Endothelial cell of umbilical vein (primary cell): ENCODE data around the gene MRGPRG. TPM values are rescaled to one million over a fixed set of nuclear protein-coding genes. Genes with fewer than 3 reads are reported as not detected.

Experiments
- BruUV-seq: library from RNA; stranded (reverse); fragments of 400-500 nt; replicated peaks from 2 replicates; lab custom pipeline; 2021; lab: Mats Ljungman, UMichigan
- CTCF ChIA-PET: fragments of 300-600, 350-600 bp; sonication (Branson Sonifier 250); formaldehyde crosslinking; loops from one replicate; lab custom pipeline; 2021; ENCODE audit warnings: antibody characterized with exemption, inconsistent platforms; lab: Charles Lee
- POLR2A ChIA-PET: fragments of 300-600, 350-600 bp; sonication (Branson Sonifier 250); formaldehyde crosslinking; loops from one replicate; lab custom pipeline; 2021; ENCODE audit warnings: antibody characterized with exemption, inconsistent platforms; lab: Charles Lee
- DNase-seq: peaks from one replicate; pipeline ENCODE4 v3.0.0-alpha.2; 2011; ENCODE audit warnings: low read depth, low spot score
- FAIRE-seq: peaks from 2 replicates; lab custom pipeline; 2011; peaks lifted over from hg19 to GRCh38; lab: Jason Lieb, UNC
- H2AFZ ChIP-seq: 2 replicates; pipeline ENCODE4 v1.6.0; 2012; ENCODE audit warnings: low read depth, low read length, control low read depth, inconsistent platforms
- H3K27ac ChIP-seq: 2 replicates; pipeline ENCODE4 v1.5.1; 2011; ENCODE audit warnings: low read depth, mild to moderate bottlenecking, control low read depth, low read length, moderate library complexity; ENCODE audit not compliant: insufficient read depth
- H3K27me3 ChIP-seq, 2 experiments: 2 replicates each; pipeline versions ENCODE4 v1.6.0 to v1.6.1; 2011; ENCODE audit warnings: low read length in 2 of 2, mixed read lengths in 1 of 2; ENCODE audit not compliant: control insufficient read depth in 2 of 2, insufficient read depth in 2 of 2
- H3K36me3 ChIP-seq, 2 experiments: 2 replicates in 1 of 2; 3 replicates in 1 of 2; pipeline ENCODE4 v1.5.1; 2011; ENCODE audit warnings: low read length in 2 of 2, mild to moderate bottlenecking in 1 of 2, moderate library complexity in 1 of 2; ENCODE audit not compliant: control insufficient read depth in 2 of 2, insufficient read depth in 2 of 2; ENCODE audit errors: extremely low read depth in 1 of 2
- H3K4me1 ChIP-seq: 3 replicates; pipeline ENCODE4 v1.5.1; 2011; ENCODE audit warnings: mild to moderate bottlenecking, low read length; ENCODE audit not compliant: control insufficient read depth, insufficient read depth; ENCODE audit errors: extremely low read depth
- H3K4me2 ChIP-seq: 2 replicates; pipeline ENCODE4 v1.6.1; 2011; ENCODE audit warnings: low read length, control low read depth, mixed read lengths; ENCODE audit not compliant: insufficient read depth
- H3K4me3 ChIP-seq, 3 experiments: fragments of 200-600 bp in 1 of 3; sonication (generic), shearing (Covaris generic) in 1 of 3; replicated peaks in 1 of 3; 2 replicates each; pipeline ENCODE4 v1.5.1; 2011 to 2016; ENCODE audit warnings: control low read depth in 3 of 3, low read length in 3 of 3, mild to moderate bottlenecking in 2 of 3, inconsistent platforms in 1 of 3, low read depth in 1 of 3, moderate library complexity in 1 of 3; ENCODE audit not compliant: insufficient read depth in 1 of 3
- H3K79me2 ChIP-seq: 2 replicates; pipeline ENCODE4 v1.6.0; 2012; ENCODE audit warnings: low read length, inconsistent platforms; ENCODE audit not compliant: control insufficient read depth, insufficient read depth
- H3K9ac ChIP-seq: replicated peaks from 2 replicates; pipeline ENCODE3; 2011; ENCODE audit warnings: low read length, control low read depth; ENCODE audit not compliant: insufficient read depth; ENCODE audit errors: extremely low read depth
- H3K9me1 ChIP-seq: replicated peaks from 3 replicates; pipeline ENCODE4 v1.6.0; 2011; ENCODE audit warnings: mild to moderate bottlenecking, low read length; ENCODE audit not compliant: control insufficient read depth, insufficient read depth; ENCODE audit errors: extremely low read depth
- H3K9me3 ChIP-seq: replicated peaks from 2 replicates; pipeline ENCODE4 v1.5.1; 2012; ENCODE audit warnings: low read length, inconsistent platforms; ENCODE audit not compliant: control insufficient read depth, insufficient read depth
- H4K20me1 ChIP-seq: replicated peaks from 2 replicates; pipeline ENCODE3; 2011; ENCODE audit warnings: mild to moderate bottlenecking, low read length; ENCODE audit not compliant: control insufficient read depth, insufficient read depth; ENCODE audit errors: extremely low read depth
- EZH2 ChIP-seq: IDR thresholded peaks from 2 replicates; pipeline ENCODE4 v1.6.1; 2012; ENCODE audit warnings: borderline replicate concordance, low read depth, mild to moderate bottlenecking, moderate library complexity, low read length, inconsistent platforms; ENCODE audit not compliant: severe bottlenecking
- FOS ChIP-seq: IDR thresholded peaks from 2 replicates; pipeline ENCODE4 v1.6.1; 2011; ENCODE audit warnings: mild to moderate bottlenecking, low read length, moderate library complexity, borderline replicate concordance; ENCODE audit not compliant: insufficient read depth
- GATA2 ChIP-seq: IDR thresholded peaks from 2 replicates; pipeline ENCODE4 v1.7.0; 2011; ENCODE audit warnings: low read depth, mild to moderate bottlenecking, moderate library complexity, mixed read lengths, low read length; ENCODE audit not compliant: insufficient read length, insufficient read depth
- JUN ChIP-seq: IDR thresholded peaks from 2 replicates; pipeline ENCODE4 v1.6.1; 2011; ENCODE audit warnings: borderline replicate concordance, low read depth; ENCODE audit not compliant: insufficient read length, insufficient read depth
- MYC ChIP-seq: IDR thresholded peaks from one replicate; pipeline ENCODE4 v1.6.1; 2011; ENCODE audit warnings: mild to moderate bottlenecking, low read depth, low read length
- POLR2A ChIP-seq: IDR thresholded peaks from 2 replicates; pipeline ENCODE4 v1.6.1; 2012; ENCODE audit warnings: low read depth, mild to moderate bottlenecking, control low read depth, low read length
- POLR2AphosphoS5 ChIP-seq: IDR thresholded peaks from 2 replicates; pipeline ENCODE4 v1.6.1; 2012; ENCODE audit warnings: low read depth, mild to moderate bottlenecking, control low read depth, low read length, moderate library complexity; ENCODE audit not compliant: insufficient read depth
- dilution Hi-C: fragments of 300-500 bp; cut with MboI; formaldehyde crosslinking; loops from one replicate; pipeline ENCODE4 v1.15.0; 2019; ENCODE audit warnings: low sequenced_read_pairs; ENCODE audit not compliant: extremely low pct_ligation_motif_present
- intact Hi-C: fragments of 100-400 bp; cut with micrococcal nuclease; formaldehyde crosslinking; loops from one replicate; pipeline ENCODE4 v1.10.0; 2022
- polyA plus RNA-seq, 4 experiments: library from polyadenylated mRNA; depleted of rRNA in 3 of 4; stranded (reverse) in 3 of 4; unstranded in 1 of 4; fragments of >200 nt; gene quantifications; 2 replicates each; pipeline versions ENCODE4 v1.2.1 to v1.2.3, GENCODE V29; 2011 to 2012; ENCODE audit warnings: missing spikeins in 1 of 4
- total RNA-seq: library from RNA; stranded (reverse); gene quantifications from 2 replicates; pipeline ENCODE4 v1.2.3, GENCODE V29; 2021
- TF ChIP-seq, protein P1 (sequence below), 2 donors: IDR thresholded peaks; 1 replicate in 1 of 2; 2 replicates in 1 of 2; pipeline ENCODE4 v1.5.1; 2011; ENCODE audit warnings: low read length in 2 of 2, mild to moderate bottlenecking in 2 of 2, moderate library complexity in 2 of 2, control low read depth in 1 of 2, inconsistent platforms in 1 of 2, low read depth in 1 of 2; ENCODE audit not compliant: insufficient read depth in 1 of 2; ENCODE audit errors: extremely low read depth in 1 of 2
- TF ChIP-seq, protein P2 (sequence below): IDR thresholded peaks from 2 replicates; pipeline ENCODE4 v1.6.1; 2011; ENCODE audit not compliant: insufficient read depth, insufficient read length

Gene MRGPRG
- total and polyA plus RNA-seq, 2 donors (not counting 3 experiments of a cell fraction or from before 2014, with no cell fraction given) = not detected

- no peak overlapping the region for H3K4me3 ChIP-seq
- H3K4me1 ChIP-seq = no peaks in the 10 kb centered on the region
- no peak for DNase-seq
- dilution Hi-C loops (no loop called here), intact Hi-C loops (no loop called here)
- no peaks in the 10 kb centered on the region for H3K9me3 ChIP-seq
- FAIRE-seq = no peak
- no peak overlapping the region for H2AFZ ChIP-seq
- H3K27me3 ChIP-seq = no peaks in the 10 kb centered on the region
- CTCF ChIA-PET = interaction anchor here (1.1 to 1.5 kb wide), 2 partner anchors 10 to 15 kb away, joined by 3 to 4 read pairs; no protein-coding TSS in a partner anchor
- no peak overlapping the region for H3K4me2 ChIP-seq
- no peaks in the 10 kb centered on the region for H3K79me2 ChIP-seq
- H3K9ac ChIP-seq = no peak overlapping the region
- no peak overlapping the region for H3K27ac ChIP-seq
- TF ChIP-seq MYC (no peak), JUN (no peak), FOS (no peak), GATA2 (no peak), POLR2AphosphoS5 (no peak), EZH2 (no peak), POLR2A (no peak)
- TF ChIP-seq, protein P1, sequence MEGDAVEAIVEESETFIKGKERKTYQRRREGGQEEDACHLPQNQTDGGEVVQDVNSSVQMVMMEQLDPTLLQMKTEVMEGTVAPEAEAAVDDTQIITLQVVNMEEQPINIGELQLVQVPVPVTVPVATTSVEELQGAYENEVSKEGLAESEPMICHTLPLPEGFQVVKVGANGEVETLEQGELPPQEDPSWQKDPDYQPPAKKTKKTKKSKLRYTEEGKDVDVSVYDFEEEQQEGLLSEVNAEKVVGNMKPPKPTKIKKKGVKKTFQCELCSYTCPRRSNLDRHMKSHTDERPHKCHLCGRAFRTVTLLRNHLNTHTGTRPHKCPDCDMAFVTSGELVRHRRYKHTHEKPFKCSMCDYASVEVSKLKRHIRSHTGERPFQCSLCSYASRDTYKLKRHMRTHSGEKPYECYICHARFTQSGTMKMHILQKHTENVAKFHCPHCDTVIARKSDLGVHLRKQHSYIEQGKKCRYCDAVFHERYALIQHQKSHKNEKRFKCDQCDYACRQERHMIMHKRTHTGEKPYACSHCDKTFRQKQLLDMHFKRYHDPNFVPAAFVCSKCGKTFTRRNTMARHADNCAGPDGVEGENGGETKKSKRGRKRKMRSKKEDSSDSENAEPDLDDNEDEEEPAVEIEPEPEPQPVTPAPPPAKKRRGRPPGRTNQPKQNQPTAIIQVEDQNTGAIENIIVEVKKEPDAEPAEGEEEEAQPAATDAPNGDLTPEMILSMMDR (IDR thresholded peaks at IDR 0.05; ENCODE audit: extremely low read depth in 1 of 2, insufficient read depth in 1 of 2, low read depth in 1 of 2, low read length in 2 of 2) = no peak
- TF ChIP-seq, protein P2, sequence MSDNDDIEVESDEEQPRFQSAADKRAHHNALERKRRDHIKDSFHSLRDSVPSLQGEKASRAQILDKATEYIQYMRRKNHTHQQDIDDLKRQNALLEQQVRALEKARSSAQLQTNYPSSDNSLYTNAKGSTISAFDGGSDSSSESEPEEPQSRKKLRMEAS = no peak
- H3K36me3 ChIP-seq = no peaks in the 10 kb centered on the region
- POLR2A ChIA-PET = no interaction called here
- H4K20me1 ChIP-seq = no peaks in the 10 kb centered on the region
- BruUV-seq = no TSS peak
- no peaks in the 10 kb centered on the region for H3K9me1 ChIP-seq
These were observed 37.7 kb downstream of the MRGPRG start for GRCh38 chr11:3180869-3181268.
